Neuronal stem cell (in vitro differentiated cells): ENCODE results near the gene TASP1.

Experiments used
- DNase-seq: peaks from one replicate; pipeline ENCODE4 v3.0.0-alpha.2; 2013; ENCODE audit warnings: low spot score
- H2AFZ ChIP-seq: one replicate; pipeline ENCODE4 v1.6.1; 2013; ENCODE audit warnings: mild to moderate bottlenecking, low read length, inconsistent platforms
- H2AK5ac ChIP-seq: 2 replicates; pipeline ENCODE4 v1.6.1; 2013; ENCODE audit warnings: low read depth, mild to moderate bottlenecking, inconsistent platforms, low read length, moderate library complexity, mixed read lengths
- H2BK120ac ChIP-seq: 2 replicates; pipeline ENCODE4 v1.6.1; 2013; ENCODE audit warnings: low read depth, mild to moderate bottlenecking, inconsistent platforms, low read length, moderate library complexity, mixed read lengths
- H2BK12ac ChIP-seq: one replicate; pipeline ENCODE4 v1.6.1; 2013; ENCODE audit warnings: low read length, inconsistent platforms
- H2BK15ac ChIP-seq: 2 replicates; pipeline ENCODE4 v1.6.1; 2013; ENCODE audit warnings: mild to moderate bottlenecking, low read length, inconsistent platforms, mixed read lengths
- H2BK5ac ChIP-seq: one replicate; pipeline ENCODE4 v1.6.1; 2013; ENCODE audit warnings: inconsistent platforms, mild to moderate bottlenecking, low read length, moderate library complexity
- H3K14ac ChIP-seq: one replicate; pipeline ENCODE4 v1.6.1; 2013; ENCODE audit warnings: low read length, inconsistent platforms
- H3K18ac ChIP-seq: 2 replicates; pipeline ENCODE4 v1.6.1; 2013; ENCODE audit warnings: low read length, inconsistent platforms
- H3K23ac ChIP-seq: 2 replicates; pipeline ENCODE4 v1.6.1; 2013; ENCODE audit warnings: low read depth, mild to moderate bottlenecking, mixed read lengths, low read length, inconsistent platforms; ENCODE audit not compliant: poor library complexity
- H3K27ac ChIP-seq: replicated peaks from 3 replicates; pipeline ENCODE4 v1.5.1; 2013; ENCODE audit warnings: low read length, inconsistent platforms
- H3K27me3 ChIP-seq, 3 experiments: 2 replicates each; pipeline ENCODE4 v1.6.1; 2013; ENCODE audit warnings: low read length in 3 of 3, mild to moderate bottlenecking in 2 of 3, inconsistent platforms in 1 of 3, low read depth in 1 of 3, mixed read lengths in 1 of 3, moderate library complexity in 1 of 3; ENCODE audit not compliant: control insufficient read depth in 3 of 3, insufficient read depth in 3 of 3
- H3K36me3 ChIP-seq, 2 donors: replicated peaks in 1 of 2; 2 replicates each; pipeline ENCODE4 v1.6.1; 2013; ENCODE audit warnings: low read length in 2 of 2; ENCODE audit not compliant: control insufficient read depth in 2 of 2, insufficient read depth in 2 of 2
- H3K4ac ChIP-seq: 2 replicates; pipeline ENCODE4 v1.6.1; 2013; ENCODE audit warnings: inconsistent platforms, mild to moderate bottlenecking, low read length, moderate library complexity
- H3K4me1 ChIP-seq, 2 donors: 1 replicate in 1 of 2; 2 replicates in 1 of 2; pipeline ENCODE4 v1.6.1; 2013; ENCODE audit warnings: low read length in 2 of 2, low read depth in 1 of 2; ENCODE audit not compliant: control insufficient read depth in 2 of 2, insufficient read depth in 1 of 2
- H3K4me2 ChIP-seq: one replicate; pipeline ENCODE4 v1.6.1; 2013; ENCODE audit warnings: mild to moderate bottlenecking, low read length, inconsistent platforms; ENCODE audit not compliant: insufficient read depth, poor library complexity, severe bottlenecking
- H3K4me3 ChIP-seq, 2 donors: 2 replicates each; pipeline ENCODE4 v1.5.1; 2013; ENCODE audit warnings: low read length in 2 of 2, mild to moderate bottlenecking in 2 of 2, inconsistent platforms in 1 of 2, moderate library complexity in 1 of 2
- H3K79me1 ChIP-seq: one replicate; pipeline ENCODE4 v1.6.1; 2013; ENCODE audit warnings: low read depth, mild to moderate bottlenecking, inconsistent platforms, low read length, moderate library complexity
- H3K9ac ChIP-seq: one replicate; pipeline ENCODE4 v1.6.1; 2013; ENCODE audit warnings: mild to moderate bottlenecking, low read depth, low read length, inconsistent platforms; ENCODE audit not compliant: poor library complexity
- H3K9me3 ChIP-seq, 2 donors: replicated peaks in 1 of 2; 2 replicates each; pipeline versions ENCODE3 to v1.6.1; 2013; ENCODE audit warnings: low read length in 2 of 2, mild to moderate bottlenecking in 2 of 2, inconsistent platforms in 1 of 2, low read depth in 1 of 2, mixed read lengths in 1 of 2, moderate library complexity in 1 of 2; ENCODE audit not compliant: control insufficient read depth in 2 of 2, insufficient read depth in 1 of 2
- H4K8ac ChIP-seq: one replicate; pipeline ENCODE4 v1.6.1; 2013; ENCODE audit warnings: low read depth, mild to moderate bottlenecking, inconsistent platforms, low read length, moderate library complexity
- H4K91ac ChIP-seq: one replicate; pipeline ENCODE4 v1.6.1; 2013; ENCODE audit warnings: low read length, low read depth, mild to moderate bottlenecking, inconsistent platforms; ENCODE audit not compliant: poor library complexity
- WGBS, 2 donors: extraction: QIAGEN DNeasy Blood & Tissue Kit; methylation state at CpG; one replicate each; pipeline ENCODE4 v1.1.7; 2013; ENCODE audit warnings: missing lambda C conversion rate in 2 of 2, mixed read lengths in 1 of 2; ENCODE audit not compliant: insufficient read length in 2 of 2, insufficient replicate concordance in 1 of 2; ENCODE audit errors: extremely low coverage in 2 of 2; 5-methylcytosine and 5-hydroxymethylcytosine counted together

TASP1 gene

GRCh38 chr20:13423472-13424173, 215.1 kb downstream of the TASP1 start:
- Histone ChIP-seq H2AFZ (no peak overlapping the region), H2BK120ac (no peak overlapping the region), H3K4ac (no peak overlapping the region), H3K79me1 (no peaks in the 10 kb centered on the region), H4K91ac (no peak overlapping the region), H3K9me3 (no peaks in the 10 kb centered on the region), H4K8ac (no peak overlapping the region), H2AK5ac (no peak overlapping the region), H3K23ac (no peak overlapping the region), H2BK12ac (no peak overlapping the region), H3K4me3 (no peak overlapping the region), H3K4me1 (peaks cover 0 to 4% of the 10 kb centered on the region in 2 donors), H3K27me3 (no peaks in the 10 kb centered on the region), H3K9ac (no peak overlapping the region), H2BK5ac (no peak overlapping the region), H3K14ac (no peak overlapping the region), H3K27ac (no peak overlapping the region), H2BK15ac (no peak overlapping the region), H3K18ac (no peak overlapping the region), H3K4me2 (no peak overlapping the region), H3K36me3 (no peaks in the 10 kb centered on the region)
- no peak for DNase-seq
- WGBS, 2 donors, result no CpG with 5 or more reads among the region's 4 CpGs

DNA sequence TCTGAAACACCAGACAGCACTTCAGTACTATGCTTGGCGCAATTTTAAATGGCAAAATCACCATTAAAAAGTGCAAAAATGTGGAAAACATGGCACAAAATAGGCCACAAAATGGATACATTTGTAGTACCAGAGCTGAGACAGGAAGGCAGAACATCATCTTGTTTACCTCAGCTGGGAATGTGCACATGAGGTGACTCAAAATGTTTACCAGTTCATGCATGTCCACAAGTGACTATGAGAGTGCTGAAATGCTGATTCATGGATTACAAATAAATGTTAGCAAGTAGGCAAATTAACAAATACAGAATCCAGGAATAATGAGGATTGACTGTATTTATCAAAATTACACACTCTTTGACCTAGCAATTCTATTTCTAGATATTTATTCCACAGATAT, 216.1 kb downstream of the TASP1 start:
- H3K4me3 ChIP-seq, result no peak overlapping the region
- no peaks in the 10 kb centered on the region for H3K79me1 ChIP-seq
- no peak overlapping the region for H2AK5ac ChIP-seq
- no peak overlapping the region for H3K14ac ChIP-seq
- no CpG with 5 or more reads among the region's 1 CpG for WGBS, 2 donors
- no peak for DNase-seq
- H3K9ac ChIP-seq, result no peak overlapping the region
- H3K4me2 ChIP-seq, result no peak overlapping the region
- no peak overlapping the region for H2BK120ac ChIP-seq
- no peak overlapping the region for H4K8ac ChIP-seq
- no peaks in the 10 kb centered on the region for H3K27me3 ChIP-seq
- H2BK12ac ChIP-seq, result no peak overlapping the region
- H3K9me3 ChIP-seq, result no peaks in the 10 kb centered on the region
- no peak overlapping the region for H3K4ac ChIP-seq
- H3K36me3 ChIP-seq, result no peaks in the 10 kb centered on the region
- H3K18ac ChIP-seq, result no peak overlapping the region
- no peak overlapping the region for H2BK15ac ChIP-seq
- H2AFZ ChIP-seq, result no peak overlapping the region
- peaks cover 0 to 4% of the 10 kb centered on the region in 2 donors for H3K4me1 ChIP-seq
- no peak overlapping the region for H3K23ac ChIP-seq
- no peak overlapping the region for H3K27ac ChIP-seq
- no peak overlapping the region for H4K91ac ChIP-seq
- no peak overlapping the region for H2BK5ac ChIP-seq

GRCh38 chr20:13420625-13421024, 218.1 kb downstream of the TASP1 start:
- H3K36me3 ChIP-seq, result no peaks in the 10 kb centered on the region
- H3K23ac ChIP-seq, result no peak overlapping the region
- no peak overlapping the region for H3K18ac ChIP-seq
- no peak overlapping the region for H2BK5ac ChIP-seq
- no peak overlapping the region for H3K4me3 ChIP-seq
- H4K91ac ChIP-seq, result no peak overlapping the region
- H3K9me3 ChIP-seq, result no peaks in the 10 kb centered on the region
- no peak overlapping the region for H2BK12ac ChIP-seq
- peaks cover 0 to 2% of the 10 kb centered on the region in 2 donors for H3K4me1 ChIP-seq
- no peak overlapping the region for H3K9ac ChIP-seq
- H2AK5ac ChIP-seq, result no peak overlapping the region
- no peak overlapping the region for H2BK15ac ChIP-seq
- WGBS, 2 donors, result 100% methylated on average over 1 of the region's 2 CpGs; no CpG with 5 or more reads in 1 of the 2 donors
- no peak overlapping the region for H3K27ac ChIP-seq
- H3K14ac ChIP-seq, result no peak overlapping the region
- no peaks in the 10 kb centered on the region for H3K27me3 ChIP-seq
- no peak overlapping the region for H2BK120ac ChIP-seq
- no peak for DNase-seq
- no peak overlapping the region for H3K4me2 ChIP-seq
- no peak overlapping the region for H3K4ac ChIP-seq
- no peaks in the 10 kb centered on the region for H3K79me1 ChIP-seq
- H4K8ac ChIP-seq, result no peak overlapping the region
- H2AFZ ChIP-seq, result no peak overlapping the region

- Histone ChIP-seq H3K27me3 (no peaks in the 10 kb centered on the region), H3K27ac (no peak overlapping the region), H3K23ac (no peak overlapping the region), H2BK5ac (no peak overlapping the region), H3K4me1 (peaks cover 0 to 2% of the 10 kb centered on the region in 2 donors), H3K4me2 (no peak overlapping the region), H2AFZ (no peak overlapping the region), H2BK120ac (no peak overlapping the region), H3K14ac (no peak overlapping the region), H4K8ac (no peak overlapping the region), H4K91ac (no peak overlapping the region), H3K18ac (no peak overlapping the region), H2BK15ac (no peak overlapping the region), H3K4me3 (no peak overlapping the region), H3K9ac (no peak overlapping the region), H3K9me3 (no peaks in the 10 kb centered on the region), H2BK12ac (no peak overlapping the region), H3K4ac (no peak overlapping the region), H3K36me3 (no peaks in the 10 kb centered on the region), H3K79me1 (no peaks in the 10 kb centered on the region), H2AK5ac (no peak overlapping the region)
- DNase-seq, result no peak
- WGBS, 2 donors, result no CpG with 5 or more reads among the region's 3 CpGs
Measured at GRCh38 chr20:13419477-13419876, 219.3 kb downstream of the TASP1 start.
